HepG2 (cell line): ENCODE results near the gene SAMD4A. TPM values are rescaled to one million over a fixed set of nuclear protein-coding genes. Genes with fewer than 3 reads are reported as not detected.

Experiments
- AGO1 ChIP-seq: fragments of 200-400 bp; formaldehyde crosslinking; IDR thresholded peaks from 2 replicates; pipeline ENCODE4 v1.6.1; 2017; ENCODE audit warnings: mild to moderate bottlenecking, low read depth, low read length, moderate library complexity; ENCODE audit not compliant: poor library complexity, severe bottlenecking
- ELF1 ChIP-seq: sonication (generic); formaldehyde crosslinking; IDR thresholded peaks from 2 replicates; pipeline ENCODE4 v1.4.0; 2020; ENCODE audit warnings: missing genetic modification reagents
- KLF13 ChIP-seq: sonication (generic); formaldehyde crosslinking; IDR thresholded peaks from 2 replicates; pipeline ENCODE4 v1.4.0; 2020; ENCODE audit warnings: mild to moderate bottlenecking, missing genetic modification reagents
- RARG ChIP-seq: sonication (generic); formaldehyde crosslinking; IDR thresholded peaks from 2 replicates; pipeline ENCODE4 v1.4.0; 2020; ENCODE audit warnings: low read depth, mild to moderate bottlenecking, missing genetic modification reagents
- SP1 ChIP-seq, 2 experiments: fragments of 450-650 bp in 1 of 2; sonication (generic) in 1 of 2; formaldehyde crosslinking in 1 of 2; IDR thresholded peaks; 2 replicates each; pipeline versions ENCODE4 v1.4.0 to v1.6.1; 2016 to 2020; ENCODE audit warnings: missing genetic modification reagents in 1 of 2
- SUZ12 ChIP-seq: fragments of 150-350 bp; IDR thresholded peaks from 2 replicates; pipeline ENCODE4 v1.6.1; 2014; ENCODE audit warnings: low read depth, low read length
- SYNCRIP ChIP-seq: fragments of 200-400 bp; formaldehyde crosslinking; IDR thresholded peaks from 2 replicates; pipeline ENCODE4 v1.6.1; 2018; ENCODE audit warnings: mild to moderate bottlenecking, low read depth, low read length; ENCODE audit not compliant: insufficient read depth
- TBX3 ChIP-seq: fragments of 450-650 bp; IDR thresholded peaks from 2 replicates; pipeline ENCODE4 v1.6.1; 2017; ENCODE audit warnings: antibody characterized with exemption, mild to moderate bottlenecking, inconsistent platforms, borderline replicate concordance
- ZNF180 ChIP-seq: sonication (generic); formaldehyde crosslinking; IDR thresholded peaks from 2 replicates; pipeline ENCODE4 v1.4.0; 2020; ENCODE audit warnings: low read depth, missing genetic modification reagents, borderline replicate concordance
- ZNF432 ChIP-seq: sonication (generic); formaldehyde crosslinking; IDR thresholded peaks from 2 replicates; pipeline ENCODE4 v1.5.0; 2020; ENCODE audit warnings: missing genetic modification reagents, mild to moderate bottlenecking, borderline replicate concordance
- ZNF572 ChIP-seq: sonication (generic); formaldehyde crosslinking; IDR thresholded peaks from 2 replicates; pipeline ENCODE4 v1.5.1; 2020; ENCODE audit warnings: mild to moderate bottlenecking, missing genetic modification reagents
- ZNF737 ChIP-seq: sonication (generic); formaldehyde crosslinking; IDR thresholded peaks from 2 replicates; pipeline ENCODE4 v1.5.0; 2020; ENCODE audit warnings: missing genetic modification reagents, mild to moderate bottlenecking, borderline replicate concordance
- ZNF816 ChIP-seq: sonication (generic); formaldehyde crosslinking; IDR thresholded peaks from 2 replicates; pipeline ENCODE4 v1.8.0; 2022; ENCODE audit warnings: missing genetic modification reagents, mild to moderate bottlenecking, borderline replicate concordance
- polyA plus RNA-seq, 8 experiments: library from polyadenylated mRNA; depleted of rRNA in 3 of 8; stranded (reverse) in 7 of 8; unstranded in 1 of 8; fragments of >200 nt; fragmentation: Illumina TruSeq in 4 of 8; extraction: Trizol in 4 of 8; gene quantifications; 2 replicates each; pipeline versions ENCODE4 v1.2.1 to v1.2.3, GENCODE V29; 2011 to 2016; ENCODE audit warnings: low read depth in 4 of 8, missing spikeins in 1 of 8, mixed read lengths in 1 of 8; ENCODE audit not compliant: insufficient read depth in 1 of 8
- total RNA-seq, 5 experiments: library from RNA; depleted of rRNA; stranded (reverse); fragments of >200 nt; fragmentation: Illumina TruSeq; extraction: Trizol; gene quantifications; 2 replicates each; pipeline ENCODE4 v1.2.3, GENCODE V29; 2016; ENCODE audit warnings: low read depth in 1 of 5
- TF ChIP-seq, protein P1 (sequence below): sonication (generic); formaldehyde crosslinking; IDR thresholded peaks from 2 replicates; pipeline ENCODE4 v1.9.0; 2021; ENCODE audit warnings: missing genetic modification reagents, mild to moderate bottlenecking, borderline replicate concordance
- TF ChIP-seq, protein P2 (sequence below): IDR thresholded peaks from 2 replicates; pipeline ENCODE4 v1.6.1; 2016; ENCODE audit warnings: missing biosample characterization, missing genetic modification reagents, low read depth
- TF ChIP-seq, protein P3 (sequence below): sonication (generic); formaldehyde crosslinking; IDR thresholded peaks from 2 replicates; pipeline ENCODE4 v1.5.1; 2020; ENCODE audit warnings: mild to moderate bottlenecking, missing genetic modification reagents, borderline replicate concordance
- TF ChIP-seq, protein P4 (sequence below): sonication (generic); formaldehyde crosslinking; IDR thresholded peaks from 2 replicates; pipeline ENCODE4 v1.4.0; 2020; ENCODE audit warnings: missing genetic modification reagents
- TF ChIP-seq, protein P5 (sequence below): sonication (generic); formaldehyde crosslinking; conservative IDR thresholded peaks from 2 replicates; pipeline ENCODE4 v1.8.0; 2022; ENCODE audit warnings: low read depth, missing genetic modification reagents
- TF ChIP-seq, protein P6 (sequence below): conservative IDR thresholded peaks from 2 replicates; pipeline ENCODE4 v1.6.1; 2018; ENCODE audit warnings: missing genetic modification reagents
- TF ChIP-seq, protein P7 (sequence below): IDR thresholded peaks from 2 replicates; pipeline ENCODE4 v1.6.1; 2016; ENCODE audit warnings: mild to moderate bottlenecking, missing biosample characterization, missing genetic modification reagents

Gene SAMD4A
- total and polyA plus RNA-seq, 2 of the 13 experiments (the other 11 are each of a cell fraction or from before 2014, with no cell fraction given), result 11.8 to 13.0 TPM

DNA sequence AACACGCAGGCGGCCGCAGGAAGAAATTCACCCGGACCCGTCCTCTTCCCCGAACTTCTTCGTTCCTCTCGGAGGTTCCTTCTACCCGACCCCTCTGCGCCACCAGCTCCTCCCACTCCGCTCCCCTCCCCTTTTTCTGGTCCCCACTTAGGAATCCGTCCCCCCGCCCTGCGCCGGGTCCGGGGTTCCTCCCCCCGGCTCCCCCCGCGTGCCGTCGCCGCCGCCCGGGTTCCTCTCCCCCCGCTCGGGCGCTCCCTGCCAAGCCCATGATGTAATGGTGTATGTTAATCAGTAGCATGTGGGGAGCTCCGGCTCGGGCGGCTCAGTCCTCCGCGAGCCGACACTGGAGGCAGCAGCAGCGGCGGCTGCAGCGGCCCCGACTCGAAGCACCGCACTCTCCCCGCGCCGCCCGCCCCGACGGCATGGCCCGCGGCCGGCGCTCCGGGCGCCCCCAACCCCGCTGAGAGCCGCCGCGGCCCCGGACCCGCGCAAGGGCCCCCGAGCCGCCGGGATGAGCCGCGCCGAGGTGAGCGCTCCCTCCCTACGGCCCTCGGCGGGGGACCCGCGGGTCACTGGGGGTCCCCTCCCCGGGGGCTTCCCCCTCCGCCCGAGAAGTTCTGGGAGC lies 1.0 kb upstream of the SAMD4A start (continued):
- TF ChIP-seq RARG (CRISPR knock-in tag) (no peak), ZNF816 (CRISPR knock-in tag) (0 out of 2 replicates have a peak, but pooled peaks have one; percentile 21), ZNF737 (CRISPR knock-in tag) (no peak), ELF1 (CRISPR knock-in tag) (no peak; the same call in 1 of the 2 replicates), SUZ12 (no peak), ZNF572 (CRISPR knock-in tag) (no peak), SP1 (IDR thresholded peaks at IDR 0.05) (no peak), SP1 (CRISPR knock-in tag; IDR thresholded peaks at IDR 0.05) (no peak), ZNF180 (no peak), KLF13 (no peak), TBX3 (no peak), AGO1 (no peak), SYNCRIP (no peak), ZNF432 (CRISPR knock-in tag) (no peak)
- TF ChIP-seq, protein P1, sequence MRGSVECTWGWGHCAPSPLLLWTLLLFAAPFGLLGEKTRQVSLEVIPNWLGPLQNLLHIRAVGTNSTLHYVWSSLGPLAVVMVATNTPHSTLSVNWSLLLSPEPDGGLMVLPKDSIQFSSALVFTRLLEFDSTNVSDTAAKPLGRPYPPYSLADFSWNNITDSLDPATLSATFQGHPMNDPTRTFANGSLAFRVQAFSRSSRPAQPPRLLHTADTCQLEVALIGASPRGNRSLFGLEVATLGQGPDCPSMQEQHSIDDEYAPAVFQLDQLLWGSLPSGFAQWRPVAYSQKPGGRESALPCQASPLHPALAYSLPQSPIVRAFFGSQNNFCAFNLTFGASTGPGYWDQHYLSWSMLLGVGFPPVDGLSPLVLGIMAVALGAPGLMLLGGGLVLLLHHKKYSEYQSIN (CRISPR knock-in tag), result no peak
- TF ChIP-seq, protein P2, sequence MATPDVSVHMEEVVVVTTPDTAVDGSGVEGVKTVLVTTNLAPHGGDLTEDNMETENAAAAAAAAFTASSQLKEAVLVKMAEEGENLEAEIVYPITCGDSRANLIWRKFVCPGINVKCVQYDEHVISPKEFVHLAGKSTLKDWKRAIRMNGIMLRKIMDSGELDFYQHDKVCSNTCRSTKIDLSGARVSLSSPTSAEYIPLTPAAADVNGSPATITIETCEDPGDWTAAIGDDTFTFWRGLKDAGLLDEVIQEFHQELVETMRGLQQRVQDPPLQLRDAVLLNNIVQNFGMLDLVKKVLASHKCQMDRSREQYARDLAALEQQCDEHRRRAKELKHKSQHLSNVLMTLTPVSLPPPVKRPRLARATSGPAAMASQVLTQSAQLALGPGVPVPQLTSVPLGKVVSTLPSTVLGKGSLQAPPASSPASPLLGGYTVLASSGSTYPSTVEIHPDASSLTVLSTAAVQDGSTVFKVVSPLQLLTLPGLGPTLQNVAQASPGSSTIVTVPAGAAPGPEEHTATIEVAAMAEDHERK (CRISPR knock-in tag), result peak; percentile 51; the same call in 1 of the 2 replicates
- TF ChIP-seq, protein P3, sequence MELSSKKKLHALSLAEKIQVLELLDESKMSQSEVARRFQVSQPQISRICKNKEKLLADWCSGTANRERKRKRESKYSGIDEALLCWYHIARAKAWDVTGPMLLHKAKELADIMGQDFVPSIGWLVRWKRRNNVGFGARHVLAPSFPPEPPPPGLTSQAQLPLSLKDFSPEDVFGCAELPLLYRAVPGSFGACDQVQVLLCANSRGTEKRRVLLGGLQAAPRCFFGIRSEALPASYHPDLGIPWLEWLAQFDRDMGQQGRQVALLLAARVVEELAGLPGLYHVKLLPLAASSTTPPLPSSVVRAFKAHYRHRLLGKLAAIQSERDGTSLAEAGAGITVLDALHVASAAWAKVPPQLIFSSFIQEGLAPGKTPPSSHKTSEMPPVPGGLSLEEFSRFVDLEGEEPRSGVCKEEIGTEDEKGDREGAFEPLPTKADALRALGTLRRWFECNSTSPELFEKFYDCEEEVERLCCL, result no peak
- TF ChIP-seq, protein P4, sequence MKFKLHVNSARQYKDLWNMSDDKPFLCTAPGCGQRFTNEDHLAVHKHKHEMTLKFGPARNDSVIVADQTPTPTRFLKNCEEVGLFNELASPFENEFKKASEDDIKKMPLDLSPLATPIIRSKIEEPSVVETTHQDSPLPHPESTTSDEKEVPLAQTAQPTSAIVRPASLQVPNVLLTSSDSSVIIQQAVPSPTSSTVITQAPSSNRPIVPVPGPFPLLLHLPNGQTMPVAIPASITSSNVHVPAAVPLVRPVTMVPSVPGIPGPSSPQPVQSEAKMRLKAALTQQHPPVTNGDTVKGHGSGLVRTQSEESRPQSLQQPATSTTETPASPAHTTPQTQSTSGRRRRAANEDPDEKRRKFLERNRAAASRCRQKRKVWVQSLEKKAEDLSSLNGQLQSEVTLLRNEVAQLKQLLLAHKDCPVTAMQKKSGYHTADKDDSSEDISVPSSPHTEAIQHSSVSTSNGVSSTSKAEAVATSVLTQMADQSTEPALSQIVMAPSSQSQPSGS (CRISPR knock-in tag), result peak; percentile 99
- TF ChIP-seq, protein P5, sequence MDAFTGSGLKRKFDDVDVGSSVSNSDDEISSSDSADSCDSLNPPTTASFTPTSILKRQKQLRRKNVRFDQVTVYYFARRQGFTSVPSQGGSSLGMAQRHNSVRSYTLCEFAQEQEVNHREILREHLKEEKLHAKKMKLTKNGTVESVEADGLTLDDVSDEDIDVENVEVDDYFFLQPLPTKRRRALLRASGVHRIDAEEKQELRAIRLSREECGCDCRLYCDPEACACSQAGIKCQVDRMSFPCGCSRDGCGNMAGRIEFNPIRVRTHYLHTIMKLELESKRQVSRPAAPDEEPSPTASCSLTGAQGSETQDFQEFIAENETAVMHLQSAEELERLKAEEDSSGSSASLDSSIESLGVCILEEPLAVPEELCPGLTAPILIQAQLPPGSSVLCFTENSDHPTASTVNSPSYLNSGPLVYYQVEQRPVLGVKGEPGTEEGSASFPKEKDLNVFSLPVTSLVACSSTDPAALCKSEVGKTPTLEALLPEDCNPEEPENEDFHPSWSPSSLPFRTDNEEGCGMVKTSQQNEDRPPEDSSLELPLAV (CRISPR knock-in tag), result no peak
- TF ChIP-seq, protein P6, sequence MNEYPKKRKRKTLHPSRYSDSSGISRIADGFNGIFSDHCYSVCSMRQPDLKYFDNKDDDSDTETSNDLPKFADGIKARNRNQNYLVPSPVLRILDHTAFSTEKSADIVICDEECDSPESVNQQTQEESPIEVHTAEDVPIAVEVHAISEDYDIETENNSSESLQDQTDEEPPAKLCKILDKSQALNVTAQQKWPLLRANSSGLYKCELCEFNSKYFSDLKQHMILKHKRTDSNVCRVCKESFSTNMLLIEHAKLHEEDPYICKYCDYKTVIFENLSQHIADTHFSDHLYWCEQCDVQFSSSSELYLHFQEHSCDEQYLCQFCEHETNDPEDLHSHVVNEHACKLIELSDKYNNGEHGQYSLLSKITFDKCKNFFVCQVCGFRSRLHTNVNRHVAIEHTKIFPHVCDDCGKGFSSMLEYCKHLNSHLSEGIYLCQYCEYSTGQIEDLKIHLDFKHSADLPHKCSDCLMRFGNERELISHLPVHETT, result peak; percentile 38
- TF ChIP-seq, protein P7, sequence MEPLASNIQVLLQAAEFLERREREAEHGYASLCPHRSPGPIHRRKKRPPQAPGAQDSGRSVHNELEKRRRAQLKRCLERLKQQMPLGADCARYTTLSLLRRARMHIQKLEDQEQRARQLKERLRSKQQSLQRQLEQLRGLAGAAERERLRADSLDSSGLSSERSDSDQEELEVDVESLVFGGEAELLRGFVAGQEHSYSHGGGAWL (CRISPR knock-in tag), result no peak
